GM12878 (cell line): Measurements from ENCODE around the gene GAS6. TPM values are rescaled to one million over a fixed set of nuclear protein-coding genes. Genes with fewer than 3 reads are reported as not detected.

Experiments used
- ATAC-seq: fragments of 200-7000 bp; cut with Tn5 transposase; 3 replicates; pipeline ENCODE4 v1.9.1; 2020; ENCODE audit warnings: mild to moderate bottlenecking, moderate library complexity
- BruUV-seq: library from RNA; stranded (reverse); fragments of 400-500 nt; replicated peaks from 2 replicates; lab custom pipeline; 2021; lab: Mats Ljungman, UMichigan
- CTCF ChIA-PET: fragments of 300-600 bp; sonication (Branson Sonifier 250); formaldehyde crosslinking; extraction: SDS; loops from one replicate; lab custom pipeline; 2021; ENCODE audit warnings: inconsistent platforms; lab: Yijun Ruan, JAX
- POLR2A ChIA-PET: fragments of 350-600 bp; formaldehyde crosslinking; extraction: SDS; loops from one replicate; lab custom pipeline; 2021; ENCODE audit warnings: inconsistent platforms; lab: Charles Lee
- RAD21 ChIA-PET: fragments of 300-600 bp; sonication (Branson Sonifier 250); formaldehyde crosslinking; loops from one replicate; lab custom pipeline; 2023; ENCODE audit warnings: antibody characterized with exemption; ENCODE audit not compliant: unreplicated experiment; lab: Charles Lee
- SMC1A ChIA-PET: fragments of 300-600 bp; sonication (Branson Sonifier 250); formaldehyde crosslinking; loops from one replicate; lab custom pipeline; 2023; ENCODE audit not compliant: unreplicated experiment, uncharacterized antibody; lab: Charles Lee
- DNase-seq: peaks from one replicate; pipeline ENCODE4 v3.0.0-alpha.2; 2011; ENCODE audit warnings: low read depth, low spot score
- FAIRE-seq: peaks from 3 replicates; lab custom pipeline; 2011; peaks lifted over from hg19 to GRCh38; lab: Jason Lieb, UNC
- H2AFZ ChIP-seq: 2 replicates; pipeline ENCODE4 v1.6.0; 2011; ENCODE audit warnings: low read depth, low read length, control low read depth; ENCODE audit not compliant: control insufficient read depth
- H3K27ac ChIP-seq: 2 replicates; pipeline ENCODE4 v1.5.1; 2011; ENCODE audit warnings: control low read depth; ENCODE audit not compliant: control insufficient read depth, insufficient read depth
- H3K27me3 ChIP-seq, 2 experiments: replicated peaks in 1 of 2; 2 replicates each; pipeline versions ENCODE4 v1.6.0 to v1.6.1; 2011; ENCODE audit warnings: low read length in 1 of 2; ENCODE audit not compliant: control insufficient read depth in 2 of 2, insufficient read depth in 2 of 2
- H3K36me3 ChIP-seq, 2 experiments: 2 replicates each; pipeline ENCODE4 v1.5.1; 2011; ENCODE audit warnings: low read length in 1 of 2; ENCODE audit not compliant: control insufficient read depth in 2 of 2, insufficient read depth in 2 of 2
- H3K4me1 ChIP-seq: 2 replicates; pipeline ENCODE4 v1.6.1; 2011; ENCODE audit warnings: mild to moderate bottlenecking, low read length, moderate library complexity, mixed read lengths; ENCODE audit not compliant: control insufficient read depth, insufficient read depth
- H3K4me2 ChIP-seq: 2 replicates; pipeline ENCODE4 v1.6.0; 2011; ENCODE audit warnings: control low read depth; ENCODE audit not compliant: control insufficient read depth, insufficient read depth
- H3K4me3 ChIP-seq: fragments of 200-600 bp; sonication (generic); 2 replicates; pipeline ENCODE4 v1.5.1; 2016
- H3K79me2 ChIP-seq: 2 replicates; pipeline ENCODE4 v1.6.0; 2011; ENCODE audit warnings: low read length; ENCODE audit not compliant: control insufficient read depth, insufficient read depth
- H3K9ac ChIP-seq: 2 replicates; pipeline ENCODE4 v1.8.0; 2011; ENCODE audit warnings: low read length, control low read depth, mixed read lengths; ENCODE audit not compliant: control insufficient read depth, insufficient read depth
- H3K9me3 ChIP-seq: replicated peaks from 3 replicates; pipeline ENCODE4 v1.5.1; 2011; ENCODE audit warnings: mild to moderate bottlenecking, low read length; ENCODE audit not compliant: control insufficient read depth, insufficient read depth
- H4K20me1 ChIP-seq: 2 replicates; pipeline ENCODE4 v1.6.0; 2011; ENCODE audit not compliant: control insufficient read depth, insufficient read depth
- CBFB ChIP-seq: IDR thresholded peaks from 2 replicates; pipeline ENCODE4 v1.6.1; 2016; ENCODE audit warnings: antibody characterized with exemption, low read depth
- ESRRA ChIP-seq: IDR thresholded peaks from 2 replicates; pipeline ENCODE4 v1.6.1; 2012; ENCODE audit warnings: mild to moderate bottlenecking, low read length, improper control_type of control experiment
- RFX5 ChIP-seq: IDR thresholded peaks from 2 replicates; pipeline ENCODE4 v1.6.1; 2011; ENCODE audit warnings: low read depth, low read length, improper control_type of control experiment
- RUNX3 ChIP-seq: IDR thresholded peaks from 2 replicates; pipeline ENCODE4 v1.6.1; 2012; ENCODE audit warnings: low read length, inconsistent platforms
- TBL1XR1 ChIP-seq: IDR thresholded peaks from 2 replicates; pipeline ENCODE4 v1.6.1; 2012; ENCODE audit warnings: low read depth, low read length, improper control_type of control experiment
- WGBS: methylation state at CpG from one replicate; pipeline ENCODE4 v1.1.6; 2016; ENCODE audit warnings: low lambda C conversion rate; ENCODE audit not compliant: insufficient replicate concordance, insufficient coverage; ENCODE audit errors: missing lambda C conversion rate; 5-methylcytosine and 5-hydroxymethylcytosine counted together
- in situ Hi-C: fragments of 300-500 bp; cut with MboI; formaldehyde crosslinking; loops from 9 replicates; pipeline ENCODE4 v1.14.3; 2018; ENCODE audit warnings: mixed read lengths
- intact Hi-C: fragments of 100-400 bp; cut with micrococcal nuclease; formaldehyde crosslinking; loops from one replicate; pipeline ENCODE4 v1.14.2; 2022; ENCODE audit not compliant: unreplicated experiment
- polyA plus RNA-seq, 11 experiments: library from polyadenylated mRNA; depleted of rRNA in 4 of 11; unstranded in 6 of 11; stranded (reverse) in 5 of 11; fragments of >200 nt; fragmentation: Nextera tagmentation in 4 of 11; fragmentation: Illumina TruSeq in 1 of 11; extraction: Ambion mirVana in 4 of 11; extraction: Trizol in 1 of 11; gene quantifications; 1 replicate in 1 of 11; 2 replicates in 10 of 11; pipeline versions ENCODE4 v1.2.1 to v1.2.3, GENCODE V29; 2011 to 2016; ENCODE audit warnings: inconsistent platforms in 2 of 11, missing spikeins in 2 of 11, low read depth in 1 of 11
- total RNA-seq, 4 experiments: library from RNA; depleted of rRNA in 3 of 4; stranded (reverse); fragments of >200 nt in 3 of 4; fragmentation: Illumina TruSeq in 1 of 4; extraction: Trizol in 1 of 4; gene quantifications; 2 replicates each; pipeline versions ENCODE4 v1.2.1 to v1.2.3, GENCODE V29; 2013 to 2021
- TF ChIP-seq, protein P1 (sequence below): fragments of 450-650 bp; IDR thresholded peaks from 2 replicates; pipeline ENCODE4 v1.6.1; 2017; ENCODE audit warnings: low read depth, mild to moderate bottlenecking, moderate library complexity

GAS6 gene
- total and polyA plus RNA-seq, 10 of the 15 experiments (the other 5 are each of a cell fraction or from before 2014, with no cell fraction given) = 0.03 to 0.59 (median 0.10) TPM; not detected in 2

DNA sequence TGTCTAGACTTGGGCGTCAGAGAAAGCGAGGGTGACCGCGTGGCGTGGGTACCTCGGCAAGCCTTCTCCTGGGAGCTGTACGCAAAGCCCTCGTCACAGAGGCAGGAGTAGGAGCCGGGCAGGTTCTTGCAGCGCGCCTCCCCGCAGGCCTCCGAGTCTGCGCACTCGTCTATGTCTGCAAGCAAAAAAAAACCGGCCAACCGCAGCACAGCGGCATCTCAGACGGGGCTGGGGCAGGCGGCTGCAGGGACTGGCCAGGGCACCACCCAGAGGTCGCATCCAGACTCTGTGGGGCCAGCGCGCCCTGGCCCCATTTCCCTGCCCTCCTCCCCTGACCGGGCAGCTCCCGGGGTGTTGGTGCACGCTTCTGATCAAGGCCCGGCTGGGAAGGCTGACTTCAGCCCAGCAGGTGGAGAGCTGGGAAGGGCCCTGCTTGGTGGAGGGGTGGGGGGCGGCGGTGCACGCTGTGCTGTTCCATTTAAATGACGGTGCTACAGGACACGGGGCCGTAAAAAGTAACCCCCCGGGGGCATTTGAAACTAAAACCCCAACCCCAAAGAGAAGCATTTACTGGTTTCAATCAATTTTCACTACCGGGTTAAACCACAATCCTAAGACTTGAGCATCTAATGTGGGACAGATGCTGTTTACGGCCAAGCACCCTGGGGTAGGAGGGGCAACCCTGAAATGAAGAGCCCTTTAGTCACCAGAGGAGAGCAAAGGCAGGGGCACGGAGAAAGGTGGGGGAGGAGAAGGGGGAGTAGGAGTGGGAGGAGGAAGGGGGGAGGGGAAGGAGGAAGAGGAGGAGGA is 28.2 kb downstream of the GAS6 start:
- in situ Hi-C loops = loop anchor here (10.0 kb wide), 1 partner anchor 59 kb away; no protein-coding TSS in a partner anchor
- no peak overlapping the region for H3K4me3 ChIP-seq
- POLR2A ChIA-PET = no interaction called here
- DNase-seq (no peak), ATAC-seq (no peak), FAIRE-seq (no peak)
- no peaks in the 10 kb centered on the region for H3K4me1 ChIP-seq
- no peaks in the 10 kb centered on the region for H3K36me3 ChIP-seq
- no peak overlapping the region for H2AFZ ChIP-seq
- H4K20me1 ChIP-seq = no peaks in the 10 kb centered on the region
- no peak overlapping the region for H3K27ac ChIP-seq
- intact Hi-C loops = no loop called here
- no TSS peak for BruUV-seq
- H3K9ac ChIP-seq = no peak overlapping the region
- WGBS = 77% methylated on average over 35 of the region's 37 CpGs
- TF ChIP-seq, protein P1, sequence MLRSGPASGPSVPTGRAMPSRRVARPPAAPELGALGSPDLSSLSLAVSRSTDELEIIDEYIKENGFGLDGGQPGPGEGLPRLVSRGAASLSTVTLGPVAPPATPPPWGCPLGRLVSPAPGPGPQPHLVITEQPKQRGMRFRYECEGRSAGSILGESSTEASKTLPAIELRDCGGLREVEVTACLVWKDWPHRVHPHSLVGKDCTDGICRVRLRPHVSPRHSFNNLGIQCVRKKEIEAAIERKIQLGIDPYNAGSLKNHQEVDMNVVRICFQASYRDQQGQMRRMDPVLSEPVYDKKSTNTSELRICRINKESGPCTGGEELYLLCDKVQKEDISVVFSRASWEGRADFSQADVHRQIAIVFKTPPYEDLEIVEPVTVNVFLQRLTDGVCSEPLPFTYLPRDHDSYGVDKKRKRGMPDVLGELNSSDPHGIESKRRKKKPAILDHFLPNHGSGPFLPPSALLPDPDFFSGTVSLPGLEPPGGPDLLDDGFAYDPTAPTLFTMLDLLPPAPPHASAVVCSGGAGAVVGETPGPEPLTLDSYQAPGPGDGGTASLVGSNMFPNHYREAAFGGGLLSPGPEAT = no peak
- TF ChIP-seq TBL1XR1 (no peak), CBFB (no peak), RUNX3 (peak; percentile 36; the same call in 1 of the 2 replicates), RFX5 (no peak), ESRRA (no peak)
- no peaks in the 10 kb centered on the region for H3K9me3 ChIP-seq
- SMC1A ChIA-PET = no interaction called here
- no peaks in the 10 kb centered on the region for H3K79me2 ChIP-seq
- H3K4me2 ChIP-seq = peak overlapping the region; percentile 30; the same call in 1 of the 2 replicates
- RAD21 ChIA-PET = no interaction called here
- CTCF ChIA-PET = no interaction called here
- H3K27me3 ChIP-seq = no peaks in the 10 kb centered on the region
